Measurements from ENCODE around the gene RASSF3. TPM values are rescaled to one million over a fixed set of nuclear protein-coding genes. Genes with fewer than 3 reads are reported as not detected.

RASSF3 gene
- total RNA-seq, 1 donor from 2014 or later: 130 TPM

DNA sequence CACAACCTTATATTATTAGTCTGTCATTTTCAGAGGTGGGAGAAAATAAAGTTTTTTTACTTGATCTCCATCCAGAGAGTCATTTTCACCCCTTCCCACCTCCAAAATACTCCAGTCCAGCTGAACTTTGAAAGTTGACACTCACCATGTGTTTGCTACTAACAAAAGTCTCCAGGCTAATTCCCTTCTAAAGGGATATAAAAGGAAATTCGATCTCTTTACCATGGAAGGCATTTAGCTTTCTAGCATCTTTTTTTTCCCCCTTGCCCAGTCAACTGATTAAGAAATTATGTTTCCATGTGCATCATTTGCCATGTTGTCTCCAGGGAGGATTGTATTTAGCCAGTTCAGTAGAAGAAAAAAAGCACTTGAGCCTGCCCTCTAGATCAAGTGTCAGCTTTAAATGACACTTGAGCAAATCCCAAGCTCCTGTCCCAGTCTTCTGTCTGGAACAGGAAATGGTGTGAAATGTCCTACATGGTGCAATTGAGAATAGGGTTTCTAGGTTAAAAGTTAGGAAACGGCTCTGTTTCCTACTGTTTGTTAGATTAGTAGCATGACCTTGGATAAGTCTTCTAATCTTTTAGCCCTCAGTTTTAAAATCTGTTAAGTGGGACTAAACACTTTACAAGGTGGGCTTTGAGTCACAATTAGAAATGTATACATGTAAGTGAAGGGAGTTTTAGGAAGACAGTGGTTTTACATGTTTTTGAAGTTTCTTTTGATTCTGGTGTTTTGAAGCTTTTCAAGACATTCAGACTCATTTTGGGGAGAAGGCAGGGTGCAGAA is 81.7 kb downstream of the RASSF3 start:
- no peak for DNase-seq (ENCODE audit: low spot score)

DNA sequence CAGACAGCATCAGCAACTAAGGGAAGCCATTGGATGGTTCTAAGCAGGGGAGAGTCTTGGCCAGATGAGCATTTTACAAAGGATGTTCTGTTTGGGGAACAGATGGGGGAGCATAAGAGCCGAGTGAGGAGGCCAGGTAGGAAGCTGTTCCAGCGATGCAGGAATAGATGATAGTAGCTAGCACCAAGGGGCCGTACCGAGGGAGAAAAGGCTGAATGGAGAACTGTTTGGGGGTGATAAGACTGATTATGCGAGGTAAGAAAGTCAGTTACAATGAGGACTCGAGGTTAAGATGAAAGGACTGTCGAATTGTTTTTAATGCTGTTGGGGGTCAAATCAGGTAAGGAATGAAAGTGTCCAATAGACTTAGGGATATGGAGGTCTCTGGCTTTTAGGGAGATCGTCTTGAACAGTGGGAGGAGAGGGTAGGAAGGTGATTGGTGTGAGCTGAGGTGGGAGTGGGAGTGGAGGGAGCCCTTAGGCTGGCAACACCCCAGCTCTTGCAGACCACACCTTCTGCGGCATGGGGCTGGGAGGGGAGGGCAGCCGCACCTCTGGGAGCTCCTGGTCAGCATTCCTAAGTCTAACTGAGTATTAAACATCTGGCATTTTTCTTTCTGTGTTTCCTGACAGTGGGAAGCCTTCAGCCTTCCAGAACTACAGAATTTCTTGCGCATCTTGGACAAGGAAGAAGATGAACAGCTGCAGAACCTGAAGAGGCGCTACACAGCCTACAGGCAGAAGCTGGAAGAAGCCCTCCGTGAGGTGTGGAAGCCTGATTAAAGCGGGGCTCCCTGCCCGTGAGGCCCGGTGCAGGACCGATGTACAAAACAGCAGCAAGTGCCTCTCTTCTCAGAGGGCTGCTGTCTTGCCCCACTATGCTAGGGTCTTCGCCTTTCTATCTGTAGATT is 84.1 kb downstream of the RASSF3 start:
- DNase-seq (ENCODE audit: low spot score): no peak

DNA sequence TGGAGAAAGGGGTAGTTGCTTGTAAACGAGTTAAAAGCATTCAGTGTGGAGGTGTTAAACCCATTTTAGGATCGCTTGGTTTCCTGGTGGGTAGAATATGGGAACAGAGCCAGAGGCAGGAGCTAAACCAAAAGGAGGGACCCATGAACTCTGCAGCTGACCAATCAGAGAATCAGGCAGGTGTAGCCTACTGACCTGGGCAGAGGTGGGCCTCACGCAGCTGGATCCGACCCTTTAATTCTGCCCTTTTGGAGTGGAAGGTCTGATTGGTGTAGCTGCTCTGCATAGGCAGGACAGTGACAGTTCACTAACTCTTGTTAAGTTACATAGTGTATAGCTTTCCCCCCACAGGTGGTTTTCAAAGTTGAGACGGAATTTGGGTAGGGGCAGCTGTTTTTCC is 85.3 kb downstream of the RASSF3 start:
- DNase-seq (ENCODE audit: low spot score): no peak

DNA sequence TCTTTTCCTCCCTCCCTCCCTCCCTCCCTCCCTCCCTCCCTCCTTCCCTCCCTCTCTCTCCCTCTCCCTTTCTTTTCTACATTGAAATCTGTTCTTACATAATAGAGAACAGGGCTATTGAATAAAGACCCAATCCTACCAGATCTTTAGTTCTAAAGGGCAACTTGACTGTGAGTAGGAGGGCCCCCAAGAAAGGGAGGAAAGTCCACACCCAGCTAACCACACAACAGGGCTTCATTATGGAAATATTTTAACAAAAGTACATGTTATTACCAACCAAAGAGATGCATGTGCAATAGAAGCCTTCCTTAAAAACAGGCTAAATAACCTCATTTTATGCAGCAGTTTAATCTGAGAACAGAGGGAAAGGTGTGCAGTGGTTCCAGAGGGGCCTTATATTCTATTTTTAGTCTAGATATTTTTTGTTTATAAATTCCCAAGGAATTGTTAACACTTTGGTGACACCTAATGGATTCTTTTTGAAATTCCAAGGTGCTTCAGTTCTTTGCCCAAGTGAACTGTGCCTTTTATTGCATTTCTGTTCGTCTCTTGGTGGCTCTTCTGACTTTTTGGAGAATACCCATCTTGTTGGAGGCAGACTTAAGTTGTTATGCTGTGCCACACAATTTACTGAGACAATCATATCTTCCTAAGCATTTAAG is 85.9 kb downstream of the RASSF3 start:
- no peak for DNase-seq (ENCODE audit: low spot score)

DNA sequence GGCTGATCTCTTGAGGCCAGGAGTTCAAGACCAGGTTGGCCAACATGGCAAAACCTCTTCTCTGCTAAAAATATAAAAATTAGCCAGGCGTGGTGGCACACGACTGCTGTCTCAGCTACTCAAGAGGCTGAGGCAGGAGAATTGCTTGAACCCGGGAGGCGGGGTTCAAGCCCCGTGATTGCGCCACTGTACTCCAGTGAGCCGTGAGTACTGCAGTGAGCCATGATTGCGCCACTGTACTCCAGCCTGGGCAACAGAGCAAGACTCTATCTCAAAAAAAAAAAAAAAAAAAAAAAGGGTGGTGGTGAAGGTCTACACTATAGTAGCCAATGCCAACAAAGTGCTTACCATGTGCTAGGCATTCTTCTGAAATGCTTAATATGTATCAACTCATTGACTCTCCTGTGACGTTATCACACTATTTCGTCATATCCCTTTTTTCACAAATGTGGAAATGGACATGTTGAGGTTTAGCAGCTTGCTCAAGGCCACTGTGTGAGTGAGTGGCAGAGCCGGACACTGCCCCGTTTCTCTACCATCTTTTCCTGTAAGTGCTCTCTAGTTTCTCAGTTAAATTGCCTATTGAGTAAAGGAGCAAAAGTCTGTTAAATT is 89.3 kb downstream of the RASSF3 start:
- no peak for DNase-seq (ENCODE audit: low spot score)

DNA sequence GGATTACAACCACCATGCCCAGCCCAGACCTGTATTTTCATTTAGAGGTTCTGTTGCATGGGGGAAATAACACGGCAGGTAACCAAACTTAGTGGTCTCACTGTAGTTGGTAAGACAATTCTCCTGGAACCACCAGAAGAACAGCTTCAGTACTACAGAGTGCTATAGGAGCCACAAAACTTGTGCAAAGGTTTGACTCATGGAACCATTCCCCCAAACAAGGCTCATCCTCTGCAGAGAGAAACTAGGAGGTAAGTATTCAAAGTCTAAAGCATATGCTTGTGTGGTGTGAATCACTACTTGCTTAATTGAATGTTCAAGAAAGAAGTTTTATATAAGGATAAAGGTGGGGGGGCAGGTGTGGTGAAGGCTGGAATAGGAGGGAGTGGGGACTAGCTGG is 90.2 kb downstream of the RASSF3 start:
- DNase-seq (ENCODE audit: low spot score): no peak

DNA sequence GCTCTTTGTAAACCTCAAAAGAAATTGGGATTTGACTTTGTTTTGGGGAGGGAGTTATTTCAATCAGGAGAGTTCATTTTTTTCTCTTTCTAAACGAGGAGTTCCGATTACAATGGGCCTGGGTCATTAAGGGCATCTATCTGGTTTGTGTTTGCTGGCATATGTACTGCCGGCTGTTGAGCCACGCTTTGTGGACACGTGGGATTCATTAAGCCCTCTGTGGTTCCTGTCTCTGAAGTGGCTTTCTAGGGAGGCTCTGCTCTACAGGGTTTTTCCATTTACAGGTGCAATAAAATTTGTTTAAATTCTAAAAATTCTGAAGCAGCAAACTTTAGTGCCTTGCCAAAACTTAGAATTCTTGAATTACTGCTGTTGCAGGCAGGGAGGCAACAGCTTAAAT is 91.0 kb downstream of the RASSF3 start:
- no peak for DNase-seq (ENCODE audit: low spot score)

DNA sequence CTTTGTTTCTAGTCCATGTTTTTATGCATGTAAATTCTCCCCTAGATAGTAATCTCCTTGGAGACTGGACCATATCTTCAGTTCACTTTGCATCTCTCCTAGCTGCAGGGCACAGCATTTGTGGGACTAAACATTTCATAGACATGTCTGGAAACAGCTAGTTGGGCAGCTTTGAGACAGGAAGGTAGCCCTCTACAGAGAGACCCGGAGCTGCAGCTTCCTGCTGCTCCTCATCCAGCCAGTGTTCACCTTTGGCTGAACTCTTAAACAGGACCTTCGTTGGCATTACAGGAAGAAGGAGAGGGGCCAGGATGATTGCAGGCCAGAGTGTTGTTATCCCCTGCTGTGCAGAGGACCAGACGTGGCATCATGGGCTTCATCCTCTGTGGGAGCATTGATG is 96.0 kb downstream of the RASSF3 start:
- DNase-seq (ENCODE audit: low spot score): no peak

DNA sequence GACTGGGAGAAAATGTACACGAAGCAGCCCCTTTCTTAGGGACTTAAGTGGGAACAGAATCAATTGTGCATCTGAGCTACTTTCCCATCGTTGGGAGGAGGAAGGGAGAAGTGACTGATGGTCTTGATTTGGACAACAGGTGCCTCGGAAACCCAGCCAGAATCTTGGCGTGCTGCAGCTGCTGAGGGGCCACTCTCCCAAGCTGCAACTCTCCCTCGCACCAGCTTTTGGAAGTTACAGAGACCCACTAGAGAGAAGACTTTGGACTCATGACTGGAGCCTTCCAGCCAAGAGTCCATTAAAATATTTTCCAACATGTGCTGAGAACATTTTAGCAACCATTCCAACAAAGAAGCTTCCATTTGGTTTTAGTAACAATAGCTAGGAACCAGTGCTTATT is 96.6 kb downstream of the RASSF3 start:
- DNase-seq (ENCODE audit: low spot score): no peak

DNA sequence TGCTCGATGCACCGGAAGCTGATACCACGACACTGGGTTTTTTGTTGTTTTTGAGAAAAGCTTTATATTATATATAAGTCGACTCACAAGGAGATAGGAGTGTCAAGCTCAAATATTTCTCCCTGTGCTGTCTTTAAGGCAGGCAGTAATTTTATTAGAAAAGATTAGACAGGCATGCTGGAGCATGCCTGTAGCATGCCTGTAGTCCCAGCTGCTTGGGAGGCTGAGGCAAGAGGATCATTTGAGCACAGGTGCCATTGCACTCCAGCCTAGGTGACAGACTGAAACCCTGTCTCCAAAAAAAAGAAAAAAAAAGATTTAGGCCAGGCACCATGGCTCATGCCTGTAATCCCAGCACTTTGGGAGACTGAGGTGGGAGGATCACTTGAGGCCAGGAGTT is 97.1 kb downstream of the RASSF3 start:
- DNase-seq (ENCODE audit: low spot score): no peak

DNA sequence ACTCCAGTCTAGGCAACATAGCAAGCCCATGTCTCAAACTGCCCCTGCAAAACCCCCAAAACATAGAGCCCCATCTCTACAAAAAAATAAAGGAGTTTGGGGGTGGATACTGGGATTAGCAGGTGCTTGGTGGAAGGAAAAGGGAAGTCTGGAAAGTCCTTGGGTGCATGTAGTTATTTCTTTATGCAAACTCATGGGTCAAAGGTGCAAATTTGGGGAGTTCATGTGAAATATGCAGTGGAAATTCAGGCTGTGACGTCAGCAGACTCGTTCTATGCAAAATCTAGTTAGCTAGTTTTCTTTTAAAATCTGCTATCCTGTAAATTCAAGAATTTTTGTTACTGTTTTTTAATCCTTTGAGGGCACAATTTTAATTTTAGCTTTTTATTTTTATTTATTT is 97.6 kb downstream of the RASSF3 start:
- DNase-seq (ENCODE audit: low spot score): no peak

DNA sequence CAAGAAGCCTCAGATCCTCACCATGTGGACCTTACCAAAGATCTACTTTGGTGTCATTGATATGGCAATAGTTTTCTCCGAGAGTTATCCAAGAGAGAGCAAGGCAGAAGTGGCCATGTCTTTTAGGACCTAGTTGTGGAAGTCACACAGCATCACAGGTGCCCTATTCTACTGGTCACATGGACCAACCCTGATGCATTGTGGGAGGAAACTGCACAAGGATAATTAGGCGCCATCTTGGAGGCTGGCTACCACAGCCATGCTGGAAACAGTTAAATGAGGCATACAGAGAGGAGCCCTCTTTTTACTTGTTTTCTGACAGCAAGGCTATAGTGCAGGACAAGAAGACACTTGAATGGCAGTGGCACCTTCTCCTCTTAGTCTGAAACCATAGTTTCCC is 99.1 kb downstream of the RASSF3 start:
- DNase-seq (ENCODE audit: low spot score): no peak

DNA sequence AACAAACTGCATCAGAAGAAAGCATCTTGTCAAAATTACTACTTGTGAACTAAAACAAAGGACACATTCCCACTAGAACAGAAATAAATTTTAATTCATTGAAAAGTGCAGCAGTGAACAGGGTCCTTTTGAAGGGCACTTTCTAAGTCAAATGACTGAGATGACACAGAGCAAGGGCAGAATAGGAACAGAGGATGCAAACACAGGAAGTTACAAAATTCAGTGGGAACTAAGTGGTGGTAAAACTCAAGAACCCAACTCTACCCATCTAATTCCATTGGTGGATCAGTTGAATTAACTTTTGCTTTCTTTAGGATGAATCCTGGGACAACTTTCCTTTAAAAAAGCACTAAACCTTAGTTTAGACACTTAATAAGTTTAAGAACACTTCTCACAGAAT is 103.1 kb downstream of the RASSF3 start:
- DNase-seq (ENCODE audit: low spot score): no peak

DNA sequence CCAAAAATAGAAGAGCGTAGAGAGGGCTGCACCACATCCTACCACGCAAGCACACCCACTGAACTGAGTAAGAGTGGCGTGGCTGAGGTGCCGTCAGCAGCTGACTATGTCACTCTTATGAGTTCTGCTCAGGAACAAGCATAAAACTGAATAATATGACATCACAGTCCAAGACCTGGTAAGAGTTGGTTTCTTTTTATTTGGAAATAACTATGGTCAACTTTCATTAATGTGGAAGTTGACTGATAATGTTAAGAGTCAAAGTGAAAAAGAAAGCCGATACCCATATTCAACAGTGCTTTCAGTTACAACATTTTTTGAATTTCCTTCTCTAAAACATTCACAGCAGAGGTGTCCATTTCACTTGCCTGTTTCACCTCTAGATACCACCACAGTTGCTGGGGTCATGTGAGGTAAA is 104.3 kb downstream of the RASSF3 start:
- DNase-seq (ENCODE audit: low spot score): no peak

DNA sequence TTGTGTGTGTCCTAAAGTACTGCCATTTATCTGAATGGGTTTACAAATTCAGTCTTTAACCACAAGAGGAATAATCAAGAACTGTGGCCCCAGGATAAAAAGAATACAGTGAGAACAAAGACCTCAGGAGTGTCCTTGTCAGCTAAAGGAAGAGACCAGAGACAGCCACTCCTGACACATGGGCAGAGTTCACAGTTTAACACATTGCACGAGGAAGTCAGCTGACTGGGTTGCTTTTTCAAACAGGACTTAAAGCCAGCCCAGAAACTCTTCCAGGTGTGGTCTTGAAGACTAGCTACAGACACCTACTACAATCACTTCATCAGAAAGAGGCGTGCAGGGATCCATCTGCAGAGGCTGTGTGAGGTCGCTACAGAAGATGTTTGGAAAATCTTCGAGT is 106.1 kb downstream of the RASSF3 start:
- peak; percentile 17 for DNase-seq (ENCODE audit: low spot score)

DNA sequence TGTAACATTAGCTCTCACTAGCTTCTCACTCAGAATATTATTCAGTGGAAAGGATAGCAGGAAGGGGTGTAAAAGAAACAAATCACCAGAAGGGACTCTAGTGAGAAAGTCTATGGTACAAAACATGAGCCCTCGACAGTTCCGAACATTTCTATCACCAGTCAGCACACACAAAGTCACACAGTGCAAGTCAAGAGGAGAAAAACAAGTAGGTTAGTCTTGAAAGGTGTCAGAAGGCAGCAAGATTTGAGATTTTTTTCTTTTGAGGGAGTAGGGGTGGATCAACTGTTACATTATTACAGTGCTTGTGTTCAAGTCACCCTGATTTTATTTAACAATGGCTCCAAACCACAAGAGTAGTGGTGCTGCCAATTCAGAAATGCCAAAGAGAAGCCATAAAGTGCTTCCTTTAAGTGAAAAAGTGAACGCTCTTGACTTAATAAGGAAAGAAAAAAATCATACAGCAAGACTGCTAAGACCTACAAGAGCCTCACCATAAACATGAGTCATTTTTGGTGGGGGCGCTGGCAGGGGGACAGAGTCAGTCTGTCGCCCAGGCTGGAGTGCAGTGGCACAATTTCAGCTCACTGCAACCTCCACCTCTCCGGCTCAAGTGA is 106.7 kb downstream of the RASSF3 start:
- DNase-seq (ENCODE audit: low spot score): no peak

DNA sequence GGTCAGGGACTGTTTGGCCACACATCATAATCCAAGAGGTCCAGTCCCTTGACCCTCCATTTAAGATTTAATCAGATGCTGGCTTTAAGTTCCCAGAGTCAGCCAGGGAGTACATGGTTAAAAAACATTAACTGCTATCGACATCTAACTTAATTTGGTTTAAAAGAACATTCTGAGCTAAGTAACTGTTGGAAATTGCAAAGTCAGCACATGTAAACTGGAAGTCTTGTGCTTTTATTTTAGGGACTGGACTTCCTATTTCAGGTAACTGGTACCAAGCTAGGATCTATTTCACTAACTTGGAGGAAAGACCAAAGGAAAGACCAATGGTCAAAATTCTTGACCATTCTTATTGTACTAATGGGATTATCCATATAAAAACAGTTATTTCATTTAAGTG is 108.4 kb downstream of the RASSF3 start:
- DNase-seq (ENCODE audit: low spot score): no peak

DNA sequence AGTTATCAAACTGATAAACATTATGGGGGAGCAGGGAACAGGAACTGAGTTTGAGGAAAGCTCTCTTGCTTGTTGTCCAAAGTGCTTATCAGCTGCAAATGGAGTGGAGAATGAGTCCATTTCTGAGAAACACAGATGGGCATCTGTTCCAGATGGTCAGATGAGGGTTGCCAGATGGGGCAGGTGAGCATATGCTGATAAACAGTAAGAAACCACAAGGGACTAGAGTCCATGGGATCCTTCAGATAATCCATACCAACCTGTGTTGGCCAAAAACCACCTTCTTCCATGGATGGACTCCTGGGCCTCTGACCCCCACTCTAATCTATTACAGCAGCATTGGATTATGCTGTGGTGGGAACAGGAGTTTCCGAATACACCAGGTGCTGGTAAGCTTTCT is 110.6 kb downstream of the RASSF3 start:
- no peak for DNase-seq (ENCODE audit: low spot score)

DNA sequence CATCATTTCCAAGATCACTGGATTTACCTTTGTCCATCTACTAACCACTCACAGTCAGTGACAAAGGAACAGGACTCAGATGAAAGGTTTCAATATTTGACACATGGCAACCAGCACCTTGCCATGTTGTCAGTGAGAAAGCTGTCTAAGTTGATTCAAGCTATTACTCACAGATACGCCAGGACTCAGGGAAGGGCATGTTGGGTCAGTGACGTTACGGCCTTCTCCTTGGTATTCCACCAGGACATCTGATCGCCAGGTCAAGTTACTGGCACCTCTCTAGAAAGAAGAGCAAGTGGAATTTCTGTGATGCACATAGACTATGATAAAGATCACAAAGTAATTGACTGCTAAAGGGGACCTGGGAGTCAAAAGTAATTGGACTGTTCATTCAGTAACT is 112.5 kb downstream of the RASSF3 start:
- DNase-seq (ENCODE audit: low spot score): no peak

DNA sequence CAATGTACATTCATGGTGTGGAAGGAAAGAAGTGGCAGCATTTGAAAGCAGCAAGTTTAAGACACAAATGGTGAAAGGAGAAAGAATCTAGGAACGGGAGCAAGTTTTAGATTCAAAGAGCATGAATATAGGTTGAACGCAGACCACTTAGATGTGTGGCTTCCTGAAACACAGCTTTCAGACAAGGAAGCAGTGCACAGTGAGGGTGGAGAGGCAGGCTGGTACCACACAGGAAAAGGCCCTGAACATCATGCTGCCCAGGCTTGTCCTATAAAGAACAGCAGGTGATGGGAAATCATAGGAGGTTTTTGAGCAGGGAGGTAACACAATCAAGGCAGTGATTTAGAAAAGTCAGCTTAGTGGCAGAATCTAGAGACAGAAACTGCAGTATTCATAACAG is 113.3 kb downstream of the RASSF3 start:
- DNase-seq (ENCODE audit: low spot score): no peak

DNA sequence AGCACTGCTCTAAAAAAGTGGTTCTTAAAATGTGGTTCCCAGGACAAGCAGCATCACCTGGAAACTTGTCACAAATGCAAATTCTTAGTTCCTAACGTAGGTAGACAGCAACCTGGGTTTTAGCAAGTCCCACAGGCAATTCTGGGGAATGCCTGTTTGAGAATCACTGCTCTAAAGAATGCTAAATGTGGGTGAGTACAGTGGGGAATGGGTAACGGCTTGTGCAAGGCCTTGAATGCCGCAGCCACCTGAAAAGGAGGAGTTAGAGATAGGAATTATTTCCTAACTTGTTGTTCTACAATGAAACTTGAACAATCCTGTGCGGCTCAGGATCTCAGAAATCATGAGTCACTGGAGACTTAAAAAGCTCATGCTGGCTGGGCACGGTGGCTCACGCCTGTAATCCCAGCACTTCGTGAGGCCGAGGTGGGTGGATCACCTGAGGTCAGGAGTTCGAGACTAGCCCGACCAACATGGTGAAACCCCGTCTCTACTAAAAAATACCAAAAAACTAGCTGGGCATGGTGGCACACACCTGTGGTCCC is 114.0 kb downstream of the RASSF3 start:
- no peak for DNase-seq (ENCODE audit: low spot score)

Measured in mucosa of gallbladder (tissue), 1 donor.